Stimulated activated CD8-positive, alpha-beta memory T cell treated with anti-CD3 and anti-CD28 coated beads, Interleukin-7, amount 100 ng/mL, for 4 hours (primary cell): ENCODE measurements around the gene ANKRD42.

Experiments used
- DNase-seq, 2 donors: peaks; one replicate each; pipeline ENCODE4 v3.0.0-alpha.2; 2020; ENCODE audit warnings: low read depth in 2 of 2

The ANKRD42 gene

DNA sequence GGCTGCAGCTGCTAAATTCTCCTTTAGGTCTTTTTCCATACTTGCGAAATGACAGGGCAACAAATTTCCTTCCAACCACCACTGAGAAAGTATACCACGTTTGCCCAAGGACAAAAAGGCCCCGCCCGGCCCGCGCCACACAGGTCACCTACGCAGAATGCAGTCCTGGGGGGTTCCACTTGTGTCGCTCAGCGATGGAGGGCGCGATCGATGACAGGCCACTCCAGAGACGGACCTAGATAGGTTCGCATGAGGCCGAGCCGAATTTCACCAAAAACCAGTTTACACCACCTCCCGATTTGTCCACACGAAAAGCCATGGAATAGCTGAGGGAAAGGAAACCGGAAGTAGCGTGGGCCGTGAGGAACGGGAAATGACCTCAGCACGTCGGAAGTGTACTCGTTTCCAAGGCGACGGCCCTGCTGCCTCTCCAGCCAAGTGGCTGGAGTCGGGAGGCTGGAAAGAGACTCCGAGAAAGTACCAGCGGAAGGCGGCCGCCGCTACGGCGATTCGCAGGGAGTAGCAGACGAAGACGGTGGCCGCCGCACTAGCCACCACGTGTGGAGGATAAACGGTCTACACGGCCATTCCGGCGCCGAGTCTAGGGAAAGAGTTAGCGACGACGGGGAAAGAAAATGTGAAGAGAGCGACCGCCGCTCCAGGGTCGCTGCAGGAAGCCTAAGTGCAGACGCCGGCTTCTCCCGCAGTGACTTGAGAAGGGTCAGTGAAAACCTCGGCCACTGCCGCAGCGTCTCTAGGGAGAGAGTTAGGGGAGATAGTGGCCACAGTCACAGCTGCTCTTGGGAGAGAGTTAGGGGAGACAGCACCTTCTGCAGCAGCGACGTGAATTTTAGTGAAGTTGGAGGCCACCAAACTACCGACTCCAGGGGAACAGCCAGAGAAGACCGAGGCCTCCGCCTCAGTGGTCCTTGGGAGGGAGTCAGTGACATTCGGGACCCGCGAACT is at the start of gene ANKRD42:
Gene ANKRD42, plus strand, starts transcription at position 398 of the 966 bp plus-strand sequence. CDS start 959 bp downstream, outside the sequence.
- peak; percentile 73 to 78 for DNase-seq

DNA sequence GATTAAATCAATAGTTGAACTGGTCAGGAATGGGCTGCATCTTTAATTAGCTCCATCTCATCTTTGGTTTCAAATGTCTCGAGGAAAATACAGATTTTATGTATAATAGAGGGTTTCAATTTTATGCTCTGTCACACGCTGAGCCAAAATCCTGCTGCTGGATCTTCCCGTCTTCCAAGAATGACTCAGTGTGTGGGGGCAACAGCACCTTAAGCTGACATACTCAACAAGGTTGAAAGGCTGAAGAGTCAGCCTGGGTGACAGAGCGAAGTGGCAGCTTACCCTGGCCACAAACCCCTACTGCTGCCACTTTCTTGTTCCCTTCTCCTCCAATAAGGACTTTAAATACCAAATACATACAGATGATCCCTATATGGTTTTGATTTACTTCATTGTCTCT is 45.6 kb upstream of the ANKRD42 start:
- no peak for DNase-seq

DNA sequence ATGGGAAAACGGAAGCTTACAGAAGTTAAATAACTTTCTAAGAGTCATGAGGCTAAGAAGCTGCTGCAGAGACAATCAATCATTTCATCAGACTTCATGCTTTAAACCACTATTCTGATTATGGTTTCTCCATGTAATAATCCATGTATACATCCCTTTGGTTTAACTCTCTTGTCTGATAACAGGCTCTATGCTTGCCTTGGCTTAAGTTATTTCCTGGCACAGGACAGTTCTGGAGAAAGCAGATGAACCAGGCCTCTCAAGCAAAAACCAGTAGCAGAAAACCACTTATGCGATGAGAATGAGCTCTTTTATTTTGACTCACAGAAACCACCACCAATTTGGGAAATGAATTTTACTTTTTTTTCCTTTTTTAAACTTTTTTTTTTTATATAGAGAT is 43.1 kb upstream of the ANKRD42 start:
- no peak for DNase-seq

DNA sequence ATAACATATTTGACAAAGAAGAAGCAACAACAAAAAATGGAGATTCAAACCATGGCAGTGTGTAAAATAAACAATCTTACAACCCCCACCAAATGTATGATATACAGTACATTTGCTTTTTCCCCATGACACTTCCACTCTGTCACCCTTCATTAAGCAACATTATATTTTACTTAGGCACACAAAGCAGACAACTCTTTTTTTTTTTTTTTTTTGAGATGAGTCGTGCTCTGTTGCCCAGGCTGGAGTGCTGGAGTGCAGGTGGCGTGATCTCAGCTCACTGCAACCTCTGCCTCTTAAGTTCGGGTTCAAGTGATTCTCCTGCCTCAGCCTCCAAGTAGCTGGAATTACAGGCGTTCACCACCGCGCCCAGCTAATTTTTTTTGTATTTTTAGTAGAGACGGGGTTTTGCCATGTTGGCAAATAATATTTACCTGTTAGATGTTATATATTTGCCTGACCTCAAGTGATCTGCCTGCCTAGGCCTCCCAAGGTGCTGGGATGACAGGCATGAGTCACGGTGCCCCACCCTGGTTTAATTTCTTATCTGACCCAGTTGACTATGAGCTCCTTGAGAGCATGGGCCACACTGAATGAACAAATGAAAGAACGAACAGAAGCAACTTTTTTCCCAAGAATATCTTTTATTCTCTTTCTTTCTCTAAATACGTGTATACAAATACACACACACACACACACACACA is 42.1 kb upstream of the ANKRD42 start:
- no peak for DNase-seq

DNA sequence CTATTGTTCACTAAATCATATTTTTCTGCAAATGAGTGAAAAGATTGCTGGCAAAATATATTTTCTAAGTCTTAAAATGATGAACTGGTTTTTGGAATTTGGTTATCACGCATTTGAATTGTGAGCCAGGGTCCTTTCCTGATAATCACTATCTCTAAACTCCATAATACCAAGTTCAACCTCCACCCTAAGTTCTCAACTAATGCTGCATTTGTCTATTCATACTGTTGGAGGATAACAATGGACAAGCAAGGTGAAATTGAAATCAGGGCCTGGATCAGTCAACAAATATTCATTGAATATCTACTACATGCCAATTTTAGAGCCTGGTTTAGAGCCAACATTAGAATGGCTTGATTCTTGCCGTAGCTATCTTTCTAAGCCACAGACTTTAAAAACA is 41.2 kb upstream of the ANKRD42 start:
- no peak for DNase-seq

DNA sequence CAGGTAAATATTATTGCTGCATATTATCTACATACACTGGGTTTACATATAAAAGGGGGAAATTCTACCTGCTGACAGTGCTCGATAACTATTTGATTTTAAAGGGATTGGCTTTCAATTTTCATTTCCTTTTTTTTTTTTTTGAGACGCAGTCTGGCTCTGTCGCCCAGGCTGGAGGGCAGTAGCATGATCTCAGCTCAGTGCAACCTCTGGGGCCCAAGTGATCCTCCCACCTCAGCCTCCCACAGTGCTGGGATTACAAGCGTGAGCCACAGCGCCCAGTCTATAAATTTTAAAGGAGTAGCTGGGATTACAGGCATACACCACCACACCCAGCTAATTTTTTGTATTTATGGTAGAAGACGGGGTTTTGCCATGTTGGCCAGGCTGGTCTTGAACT is 39.7 kb upstream of the ANKRD42 start:
- no peak for DNase-seq

DNA sequence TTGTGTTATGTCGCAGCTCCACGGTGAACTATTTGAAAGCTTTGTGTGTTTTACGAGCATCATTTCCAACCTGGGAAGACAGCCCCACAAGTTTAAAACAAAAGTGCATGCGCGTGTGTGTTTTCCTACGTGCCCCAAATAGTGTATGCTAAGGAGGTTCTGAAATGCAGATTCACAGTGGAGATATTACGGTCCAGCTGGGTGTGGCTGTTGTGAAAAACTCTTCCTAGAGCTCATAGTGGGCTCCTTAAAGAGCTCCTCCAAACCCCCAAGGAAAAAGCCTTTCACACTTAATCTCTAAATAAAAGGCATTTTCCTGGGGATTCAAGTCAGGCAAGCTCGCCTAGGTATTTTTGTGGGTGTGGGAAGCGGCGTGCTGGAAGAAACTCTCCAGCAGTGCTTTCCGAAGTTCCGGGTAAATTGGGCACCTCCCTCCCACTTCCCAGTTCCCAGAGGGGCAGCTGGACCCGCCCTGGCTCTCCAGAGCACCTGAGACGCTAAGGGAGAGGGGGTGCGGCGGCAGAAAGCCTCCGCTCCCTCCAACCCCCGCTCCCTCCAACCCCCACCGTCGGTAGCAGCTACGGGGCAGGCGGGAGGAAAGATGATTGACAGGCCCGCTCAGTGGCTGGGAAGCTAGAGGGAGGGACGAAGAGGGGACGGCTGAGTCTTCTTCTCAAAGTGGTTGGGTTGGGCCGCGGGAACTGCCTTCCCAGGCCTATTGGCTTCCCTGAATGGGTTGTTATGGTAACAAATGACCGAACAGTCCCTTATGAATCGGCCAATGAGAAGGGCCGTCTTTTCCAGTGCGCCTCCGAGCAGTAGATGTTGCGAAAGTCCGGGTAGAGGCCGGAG is 37.1 kb upstream of the ANKRD42 start:
- DNase-seq = peak; percentile 97 to 98

DNA sequence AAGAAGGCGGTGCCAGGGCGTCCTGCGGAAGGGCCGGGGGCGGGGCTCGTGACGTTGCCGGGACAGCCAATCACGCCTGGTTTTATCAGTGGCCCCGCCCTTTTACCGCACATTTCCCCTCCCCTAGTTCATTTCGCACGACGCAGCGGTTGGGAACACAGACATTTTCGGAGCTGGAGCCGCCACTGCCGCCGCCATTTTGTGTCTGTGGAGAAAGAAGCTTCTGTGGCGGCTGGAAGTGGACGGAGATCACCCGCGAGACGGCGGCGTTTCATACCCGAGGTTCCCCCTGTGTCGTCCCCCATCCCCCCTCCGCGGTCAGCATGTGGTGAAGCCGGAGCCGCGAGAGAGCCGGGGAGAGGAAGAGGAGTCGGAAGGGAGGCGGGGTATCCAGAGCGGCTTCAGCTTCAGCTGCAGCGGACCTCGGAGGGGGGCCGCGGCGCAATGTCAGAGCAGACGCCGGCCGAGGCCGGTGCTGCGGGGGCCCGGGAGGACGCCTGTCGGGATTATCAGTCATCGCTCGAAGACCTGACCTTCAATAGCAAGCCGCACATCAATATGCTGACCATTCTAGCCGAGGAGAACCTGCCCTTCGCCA is 36.4 kb upstream of the ANKRD42 start, which contains the start of gene PCF11:
Gene PCF11, plus strand, starts transcription at position 136 of the 598 bp plus-strand sequence. Its CDS starts 309 bp downstream, at position 445.
- DNase-seq = no peak

DNA sequence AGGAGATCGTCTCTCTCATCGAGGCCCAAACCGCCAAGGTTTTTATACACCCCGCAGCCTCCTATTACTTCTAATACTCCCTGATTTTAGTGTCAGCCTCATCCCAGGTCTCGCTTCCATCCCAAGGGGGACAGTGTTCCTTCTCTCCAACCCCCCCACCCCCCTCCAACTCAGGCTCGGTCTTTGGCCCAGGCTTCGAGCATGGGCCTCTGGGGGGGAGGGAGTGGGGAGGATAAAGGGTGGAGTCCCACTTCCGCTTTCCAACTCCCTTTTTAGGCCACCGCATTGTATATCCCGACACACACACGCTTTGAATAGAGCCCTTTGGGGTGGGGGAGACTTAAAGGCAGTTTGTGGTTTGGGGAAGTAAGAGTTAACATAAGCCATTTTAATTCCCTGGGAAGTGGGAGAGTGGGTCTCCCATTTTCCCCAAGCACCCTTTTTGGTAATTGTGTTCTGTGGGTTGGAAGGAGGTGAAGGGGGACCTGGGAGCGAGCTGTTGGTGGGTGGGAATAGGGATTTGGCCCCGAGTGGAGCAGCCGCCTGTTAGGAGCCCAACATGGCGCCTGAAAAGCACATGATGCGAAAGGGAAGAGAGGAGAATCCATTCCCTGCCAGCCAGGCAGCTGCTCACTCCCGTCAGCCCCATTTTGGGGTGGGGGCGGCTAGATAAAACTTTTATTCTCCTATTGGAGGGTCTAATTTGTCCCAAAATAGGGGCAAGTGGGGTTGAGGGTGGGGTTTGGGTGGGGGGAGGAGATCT is 35.7 kb upstream of the ANKRD42 start:
- no peak for DNase-seq

DNA sequence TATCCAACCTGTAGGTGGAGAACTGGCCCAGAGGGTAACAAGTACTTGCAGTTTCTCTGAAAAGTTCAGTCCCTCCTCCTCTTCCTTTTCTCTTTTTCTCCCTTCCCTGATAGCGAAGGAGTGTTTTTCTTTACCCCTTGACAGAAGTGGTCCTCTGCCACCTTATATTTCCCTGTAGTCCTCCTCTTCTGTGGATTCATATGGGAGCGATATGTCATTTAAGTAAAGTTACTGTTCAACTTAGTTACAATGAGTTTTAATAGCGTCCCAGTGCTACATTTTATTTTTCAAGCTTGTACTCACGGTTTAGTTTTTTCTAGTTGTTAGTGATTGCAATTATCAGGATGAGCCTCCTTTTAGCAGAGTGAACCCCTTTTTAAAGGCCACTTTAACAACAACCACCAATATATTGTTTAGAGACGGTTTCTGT is 35.1 kb upstream of the ANKRD42 start:
- no peak for DNase-seq

DNA sequence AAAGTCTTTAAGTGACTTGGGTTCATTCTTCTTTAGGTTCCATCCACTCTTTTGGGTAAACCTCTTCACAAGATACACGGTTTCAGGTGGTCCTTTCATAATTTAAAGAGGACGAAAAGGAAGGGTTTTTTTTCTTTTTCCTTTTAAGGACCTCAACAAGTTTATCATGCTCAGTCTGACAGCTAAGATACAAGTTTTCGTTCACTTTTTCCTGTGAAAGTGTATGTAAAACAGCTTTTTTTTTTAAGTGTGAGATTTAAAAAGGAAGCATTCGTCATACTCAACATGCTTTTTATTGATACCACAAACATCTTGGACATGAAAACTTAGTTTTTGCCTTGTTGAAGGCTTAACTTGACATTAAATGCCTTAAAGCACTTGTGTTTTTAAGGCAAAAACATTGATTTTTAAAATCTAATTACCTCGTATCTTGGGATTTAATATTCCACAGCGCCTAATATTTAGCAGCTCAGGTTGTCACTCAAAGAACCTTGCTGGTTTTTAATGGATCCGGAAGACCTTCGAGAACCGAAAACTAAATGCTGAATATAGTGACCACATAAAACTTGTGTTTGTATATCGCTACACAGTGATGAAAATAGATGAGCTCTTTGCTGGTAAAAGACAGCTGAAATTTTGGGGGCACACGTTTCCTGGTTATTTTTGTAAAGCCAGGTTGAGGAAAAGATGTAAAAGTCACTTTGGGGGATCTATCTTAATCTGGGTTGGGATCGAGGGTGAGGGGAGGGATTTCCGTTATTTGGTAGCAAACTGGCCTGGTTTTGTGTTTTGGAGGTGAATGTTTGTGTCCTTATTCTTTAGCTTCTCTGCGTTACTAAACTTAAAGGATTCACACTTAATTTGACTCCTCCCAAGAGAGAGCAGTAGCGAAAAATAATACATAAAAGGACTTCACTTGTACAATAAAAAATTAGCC is 34.3 kb upstream of the ANKRD42 start:
- DNase-seq = no peak

DNA sequence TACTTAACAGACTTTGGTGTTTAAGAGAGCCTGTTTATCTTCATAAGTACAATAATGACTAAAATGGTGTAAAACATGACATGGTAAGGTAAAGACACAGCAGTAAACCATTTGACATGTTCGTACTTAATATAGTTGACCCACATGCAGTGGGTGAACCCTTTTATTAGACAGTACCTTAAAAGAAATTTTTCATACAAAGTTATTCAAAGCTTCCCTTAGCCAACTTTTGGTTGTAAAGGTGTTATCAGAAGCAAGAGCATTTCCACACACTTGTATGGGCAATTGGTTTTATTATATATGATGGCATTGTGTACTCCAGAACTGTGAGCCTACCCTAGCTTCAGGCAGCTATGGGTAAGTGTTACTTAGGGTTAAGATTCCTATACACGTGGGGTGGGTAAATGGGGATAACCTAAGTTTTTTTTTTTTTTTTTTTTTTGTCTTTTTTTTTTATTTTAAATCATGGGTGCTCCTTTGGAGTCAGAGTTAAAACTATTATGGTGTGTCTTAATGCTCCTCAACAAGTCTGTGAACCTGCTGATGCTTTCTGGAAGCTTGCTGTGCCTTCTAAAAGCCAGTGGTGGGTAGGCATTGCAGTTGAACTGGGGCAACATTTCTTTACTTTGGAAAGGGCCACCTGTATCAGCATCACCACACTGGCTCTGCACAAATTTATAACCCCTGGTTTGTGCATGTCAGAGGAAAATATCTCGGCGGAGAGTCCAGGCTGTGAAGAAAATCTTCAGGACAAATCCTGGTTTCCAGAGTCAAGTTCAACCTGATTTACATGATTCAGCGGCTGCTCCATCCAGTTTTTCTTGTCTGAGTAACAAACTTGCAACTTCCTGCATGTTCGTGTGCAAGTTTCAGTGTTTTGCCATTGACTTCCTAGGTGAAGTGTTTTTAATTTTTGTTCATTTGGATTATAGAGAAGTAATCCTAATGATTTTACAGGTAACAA is 33.3 kb upstream of the ANKRD42 start:
- no peak for DNase-seq

DNA sequence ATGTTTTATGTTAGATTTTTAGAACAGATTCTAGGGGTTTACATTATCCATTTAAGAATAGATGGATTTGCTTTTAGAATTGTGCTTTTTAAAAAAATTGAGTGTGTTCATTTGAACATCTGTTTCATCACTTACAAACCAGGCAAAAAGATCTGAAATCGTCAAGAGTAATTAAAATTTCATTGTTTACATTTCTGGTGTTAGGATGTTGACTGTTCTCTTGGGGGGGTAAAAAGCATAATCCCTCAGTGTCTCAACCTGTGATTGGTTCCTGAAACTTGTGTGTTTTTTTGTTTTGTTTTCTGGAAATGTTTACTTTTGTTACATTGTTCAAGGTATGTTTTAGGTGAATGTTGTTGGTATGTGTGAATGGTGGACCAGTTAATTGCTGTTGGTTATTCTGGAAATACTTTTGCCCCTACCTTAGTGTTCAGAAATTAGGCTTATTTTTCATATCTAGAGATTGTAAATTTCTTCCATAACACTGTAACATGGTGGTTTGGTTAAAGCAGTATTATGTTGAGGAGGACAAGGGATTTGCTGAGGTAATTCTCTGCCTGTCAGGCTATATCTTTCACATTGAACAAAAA is 31.8 kb upstream of the ANKRD42 start:
- no peak for DNase-seq

DNA sequence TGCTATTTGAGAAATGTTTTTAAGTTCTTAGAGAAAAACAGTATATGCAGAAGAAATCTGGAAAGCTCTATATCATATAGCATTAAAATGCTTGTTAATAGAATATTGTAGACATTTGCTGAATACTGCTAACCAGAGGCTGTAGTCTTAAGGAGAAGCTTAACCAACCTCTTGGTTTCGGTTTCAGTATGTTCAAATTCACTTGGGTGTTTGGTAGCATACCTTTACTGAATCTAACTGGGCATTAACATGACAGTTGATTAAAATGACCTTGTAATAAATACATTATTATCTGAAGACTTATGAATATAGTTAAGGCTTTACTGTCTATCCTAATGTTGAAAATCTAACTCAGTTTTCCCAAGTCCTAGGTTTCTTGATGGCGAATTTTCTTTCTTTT is 31.1 kb upstream of the ANKRD42 start:
- no peak for DNase-seq

DNA sequence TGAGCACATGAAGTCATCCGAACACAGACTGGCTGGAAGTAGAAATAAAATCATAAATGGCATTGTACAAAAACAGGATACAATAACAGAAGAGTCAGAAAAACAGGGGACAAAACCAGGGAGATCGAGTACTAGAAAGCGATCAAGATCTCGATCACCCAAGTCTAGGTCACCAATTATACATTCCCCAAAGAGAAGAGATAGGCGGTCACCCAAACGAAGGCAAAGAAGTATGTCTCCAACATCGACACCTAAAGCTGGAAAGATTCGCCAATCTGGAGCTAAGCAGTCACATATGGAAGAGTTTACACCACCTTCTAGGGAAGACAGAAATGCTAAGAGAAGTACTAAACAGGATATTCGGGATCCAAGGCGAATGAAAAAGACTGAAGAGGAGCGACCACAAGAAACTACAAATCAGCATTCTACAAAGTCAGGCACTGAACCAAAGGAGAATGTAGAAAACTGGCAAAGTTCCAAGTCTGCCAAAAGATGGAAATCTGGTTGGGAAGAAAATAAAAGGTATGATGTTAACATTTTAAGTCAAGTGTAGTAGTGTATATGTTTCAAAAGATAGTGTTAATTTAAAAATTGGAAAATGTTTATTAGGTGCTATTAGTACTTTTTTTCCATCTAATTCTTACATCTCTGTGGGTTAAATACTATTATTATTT is 27.2 kb upstream of the ANKRD42 start:
- DNase-seq = no peak

DNA sequence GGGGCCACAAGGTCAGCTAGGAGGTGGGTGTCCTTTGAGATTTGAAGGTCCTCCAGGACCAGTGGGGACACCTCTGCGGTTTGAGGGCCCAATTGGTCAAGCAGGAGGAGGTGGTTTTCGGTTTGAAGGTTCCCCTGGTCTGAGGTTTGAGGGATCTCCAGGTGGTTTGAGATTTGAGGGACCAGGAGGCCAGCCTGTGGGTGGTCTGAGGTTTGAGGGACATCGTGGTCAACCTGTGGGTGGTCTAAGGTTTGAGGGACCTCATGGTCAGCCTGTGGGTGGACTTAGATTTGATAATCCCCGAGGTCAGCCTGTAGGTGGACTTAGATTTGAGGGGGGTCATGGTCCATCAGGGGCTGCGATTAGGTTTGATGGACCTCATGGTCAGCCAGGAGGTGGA is 24.8 kb upstream of the ANKRD42 start:
- no peak for DNase-seq

DNA sequence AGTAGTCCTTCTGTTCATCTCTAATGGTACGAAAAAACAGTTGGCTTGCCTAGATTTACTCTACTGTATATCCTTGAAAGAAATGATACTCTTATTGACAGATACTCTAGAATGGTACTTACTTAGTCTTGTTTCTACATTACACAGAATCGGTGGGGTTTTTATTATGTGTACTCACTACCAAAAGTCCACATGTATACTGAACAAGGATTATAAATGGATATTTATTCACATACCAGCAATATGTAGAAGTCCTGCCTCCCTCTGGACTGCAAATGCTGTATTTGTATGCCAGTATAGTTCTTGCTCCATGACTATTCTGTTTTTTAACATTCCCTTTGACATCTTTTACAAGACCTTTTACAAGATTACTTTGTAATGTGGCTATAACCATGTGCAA is 22.6 kb upstream of the ANKRD42 start:
- DNase-seq = no peak
